MCF 10A (cell line): ENCODE data around the gene HS3ST5. TPM values are rescaled to one million over a fixed set of nuclear protein-coding genes. Genes with fewer than 3 reads are reported as not detected.

Experiments
- BruUV-seq: library from RNA; stranded (reverse); fragments of 400-500 nt; replicated peaks from 2 replicates; lab custom pipeline; 2021; lab: Mats Ljungman, UMichigan
- CTCF ChIA-PET: fragments of 300-600 bp; sonication (Branson Sonifier 250); formaldehyde crosslinking; extraction: SDS; loops from one replicate; lab custom pipeline; 2021; ENCODE audit warnings: antibody characterized with exemption, inconsistent platforms; lab: Yijun Ruan, JAX
- POLR2A ChIA-PET: fragments of 300-600, 350-650 bp; sonication (Branson Sonifier 250); formaldehyde crosslinking; extraction: SDS; loops from one replicate; lab custom pipeline; 2020; ENCODE audit warnings: antibody characterized with exemption, inconsistent platforms; lab: Yijun Ruan, JAX
- DNase-seq: peaks from one replicate; pipeline ENCODE4 v3.0.0-alpha.2; 2018; ENCODE audit not compliant: unreplicated experiment
- H3K27ac Mint-ChIP-seq: one replicate; pipeline ENCODE4 v1.8.0; 2022; ENCODE audit warnings: mild to moderate bottlenecking, low read depth, mixed read lengths; ENCODE audit not compliant: unreplicated experiment
- H3K27me3 Mint-ChIP-seq: one replicate; pipeline ENCODE4 v1.8.0; 2022; ENCODE audit warnings: mixed read lengths; ENCODE audit not compliant: insufficient read depth, unreplicated experiment
- H3K36me3 Mint-ChIP-seq: one replicate; pipeline ENCODE4 v1.8.0; 2022; ENCODE audit warnings: mild to moderate bottlenecking, moderate library complexity, mixed read lengths; ENCODE audit not compliant: insufficient read depth, unreplicated experiment
- H3K4me1 Mint-ChIP-seq: one replicate; pipeline ENCODE4 v1.8.0; 2022; ENCODE audit warnings: mixed read lengths; ENCODE audit not compliant: insufficient read depth, unreplicated experiment
- H3K4me3 Mint-ChIP-seq: one replicate; pipeline ENCODE4 v1.8.0; 2022; ENCODE audit warnings: mild to moderate bottlenecking, moderate library complexity, mixed read lengths; ENCODE audit not compliant: unreplicated experiment
- H3K9me3 Mint-ChIP-seq: one replicate; pipeline ENCODE4 v1.8.0; 2022; ENCODE audit warnings: mixed read lengths; ENCODE audit not compliant: unreplicated experiment
- CTCF ChIP-seq: fragments of 200-600 bp; IDR thresholded peaks from one replicate; pipeline ENCODE4 v1.8.0; 2022; ENCODE audit warnings: antibody characterized with exemption, mild to moderate bottlenecking; ENCODE audit not compliant: unreplicated experiment
- intact Hi-C: fragments of 100-400 bp; cut with micrococcal nuclease; formaldehyde crosslinking; loops from 2 replicates; pipeline ENCODE4 v1.14.1; 2022
- total RNA-seq: library from RNA; stranded (reverse); gene quantifications from 2 replicates; pipeline ENCODE4 v1.2.3, GENCODE V29; 2022

The HS3ST5 gene
- total RNA-seq, 1 experiment from 2014 or later: not detected

DNA sequence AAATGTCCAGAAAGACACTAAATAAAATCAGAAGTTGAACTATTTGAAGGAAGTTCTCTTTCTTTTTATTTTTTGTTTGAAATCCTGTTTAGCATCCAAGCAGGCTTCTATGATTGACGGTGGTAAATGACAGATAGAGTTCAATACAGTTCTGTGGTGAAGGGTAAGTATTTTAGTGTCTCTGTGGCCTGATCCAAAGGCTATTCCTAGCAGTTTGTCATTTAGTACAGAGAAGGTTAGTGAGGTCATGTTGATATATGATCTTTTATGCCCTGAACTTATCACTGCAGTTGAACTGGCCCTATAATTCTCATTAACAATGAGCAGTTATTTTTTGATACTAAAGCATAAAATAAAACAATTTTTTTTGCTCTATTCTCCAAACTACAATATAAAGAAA, 227.2 kb downstream of the HS3ST5 start:
- DNase-seq: no peak
- POLR2A ChIA-PET: no interaction called here
- intact Hi-C loops: no loop called here
- no peaks in the 10 kb centered on the region for H3K9me3 Mint-ChIP-seq
- H3K27ac Mint-ChIP-seq: no peak overlapping the region
- H3K4me1 Mint-ChIP-seq: no peaks in the 10 kb centered on the region
- peaks cover 77% of the 10 kb centered on the region for H3K27me3 Mint-ChIP-seq
- H3K36me3 Mint-ChIP-seq: no peaks in the 10 kb centered on the region
- no peak for TF ChIP-seq CTCF
- no TSS peak for BruUV-seq
- H3K4me3 Mint-ChIP-seq: no peak overlapping the region
- CTCF ChIA-PET: interaction anchor here (1.7 kb wide), 1 partner anchor 17 kb away, joined by 4 read pairs; no protein-coding TSS in a partner anchor

- Mint-ChIP-seq H3K4me1 (no peaks in the 10 kb centered on the region), H3K4me3 (no peak overlapping the region), H3K9me3 (no peaks in the 10 kb centered on the region), H3K36me3 (no peaks in the 10 kb centered on the region), H3K27me3 (peaks cover 63% of the 10 kb centered on the region), H3K27ac (no peak overlapping the region)
- POLR2A ChIA-PET: interaction anchor here (1.1 kb wide), 1 partner anchor 128 kb away, joined by 3 read pairs; no protein-coding TSS in a partner anchor
- peak; percentile 81 for DNase-seq
- no TSS peak for BruUV-seq
- CTCF ChIA-PET: interaction anchor here (0.6 to 5.1 kb wide), 54 partner anchors 8 to 1815 kb away, joined by 3 to 116 read pairs (median 4); no protein-coding TSS in a partner anchor
- TF ChIP-seq CTCF: peak; percentile 75
- intact Hi-C loops: loop anchor here (1.0 to 2.0 kb wide), 2 partner anchors 113 to 196 kb away; no protein-coding TSS in a partner anchor
These were observed 234.5 kb downstream of the HS3ST5 start for GRCh38 chr6:114108119-114109002.

GRCh38 chr6:114106020-114106419, 236.8 kb downstream of the HS3ST5 start:
- no TSS peak for BruUV-seq
- TF ChIP-seq CTCF: no peak
- Mint-ChIP-seq H3K9me3 (no peaks in the 10 kb centered on the region), H3K27ac (no peak overlapping the region), H3K36me3 (no peaks in the 10 kb centered on the region), H3K27me3 (peaks cover 40% of the 10 kb centered on the region), H3K4me1 (no peaks in the 10 kb centered on the region), H3K4me3 (no peak overlapping the region)
- ChIA-PET POLR2A (no interaction called here), CTCF (interaction anchor here (0.6 to 5.1 kb wide), 2 partner anchors 113 to 199 kb away, joined by 3 to 116 read pairs; no protein-coding TSS in a partner anchor)
- no peak for DNase-seq
- intact Hi-C loops: no loop called here

GRCh38 chr6:114101255-114101654, 241.6 kb downstream of the HS3ST5 start:
- H3K4me3 Mint-ChIP-seq: no peak overlapping the region
- no peaks in the 10 kb centered on the region for H3K36me3 Mint-ChIP-seq
- intact Hi-C loops: no loop called here
- H3K4me1 Mint-ChIP-seq: no peaks in the 10 kb centered on the region
- ChIA-PET CTCF (interaction anchor here (1.3 to 4.8 kb wide), 2 partner anchors 8 to 203 kb away, joined by 4 to 33 read pairs; no protein-coding TSS in a partner anchor), POLR2A (no interaction called here)
- peaks cover 20% of the 10 kb centered on the region for H3K27me3 Mint-ChIP-seq
- no peaks in the 10 kb centered on the region for H3K9me3 Mint-ChIP-seq
- no peak for TF ChIP-seq CTCF
- no peak overlapping the region for H3K27ac Mint-ChIP-seq
- no peak for DNase-seq
- BruUV-seq: no TSS peak
